Vagina (tissue), 2 donors: Measurements from ENCODE around the gene GDPD1.
"Not testable (repeated sequence)": the region's sequence is repeated elsewhere in the genome, so short reads cannot be mapped to it uniquely, and the experiment has no call there.

Experiments used
- POLR2A ChIP-seq, 2 donors: fragments of 450-650 bp; IDR thresholded peaks; one replicate each; pipeline ENCODE4 v1.6.1; 2017; ENCODE audit warnings: antibody characterized with exemption in 2 of 2, mild to moderate bottlenecking in 2 of 2, moderate library complexity in 2 of 2
- POLR2AphosphoS5 ChIP-seq, 2 donors: sonication (generic); formaldehyde crosslinking; IDR thresholded peaks; one replicate each; pipeline ENCODE4 v1.9.0; 2017; ENCODE audit warnings: antibody characterized with exemption in 2 of 2, mild to moderate bottlenecking in 2 of 2, low read depth in 1 of 2; ENCODE audit not compliant: insufficient read depth in 1 of 2
- TF ChIP-seq, protein P1 (sequence below), 3 experiments: fragments of 450-650 bp in 2 of 3; fragments of 200-600 bp in 1 of 3; sonication (generic) in 1 of 3; IDR thresholded peaks; one replicate each; pipeline ENCODE4 v1.5.1; 2017 to 2019; ENCODE audit warnings: antibody characterized with exemption in 3 of 3, mild to moderate bottlenecking in 2 of 3, moderate library complexity in 2 of 3

DNA sequence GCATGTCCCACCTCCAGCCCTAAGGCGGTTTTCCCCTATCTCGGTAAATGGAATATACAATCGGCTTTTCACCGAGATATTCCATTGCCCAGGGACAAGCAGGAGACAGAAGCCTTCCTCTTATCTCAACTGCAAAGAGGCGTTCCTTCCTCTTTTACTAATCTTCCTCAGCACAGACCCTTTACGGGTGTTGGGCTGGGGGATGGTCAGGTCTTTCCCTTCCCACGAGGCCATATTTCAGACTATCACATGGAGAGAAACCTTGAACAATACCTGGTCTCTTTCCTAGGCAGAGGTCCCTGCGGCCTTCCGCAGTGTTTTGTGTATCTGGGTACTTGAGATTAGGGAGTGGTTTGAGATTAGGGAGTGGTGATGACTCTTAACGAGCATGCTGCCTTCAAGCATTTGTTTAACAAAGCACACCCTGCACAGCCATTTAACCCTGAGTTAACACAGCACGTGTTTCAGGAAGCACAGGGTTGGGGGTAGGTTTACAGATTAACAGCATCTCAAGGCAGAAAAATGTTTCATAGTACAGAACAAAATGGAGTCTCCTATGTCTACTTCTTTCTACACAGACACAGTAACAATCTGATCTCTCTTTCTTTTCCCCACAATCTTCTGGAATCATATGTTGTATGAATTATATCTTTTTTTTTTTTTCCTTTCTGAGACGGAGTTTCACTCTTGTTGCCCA lies 70.1 kb downstream of the GDPD1 start:
- TF ChIP-seq, protein P1, sequence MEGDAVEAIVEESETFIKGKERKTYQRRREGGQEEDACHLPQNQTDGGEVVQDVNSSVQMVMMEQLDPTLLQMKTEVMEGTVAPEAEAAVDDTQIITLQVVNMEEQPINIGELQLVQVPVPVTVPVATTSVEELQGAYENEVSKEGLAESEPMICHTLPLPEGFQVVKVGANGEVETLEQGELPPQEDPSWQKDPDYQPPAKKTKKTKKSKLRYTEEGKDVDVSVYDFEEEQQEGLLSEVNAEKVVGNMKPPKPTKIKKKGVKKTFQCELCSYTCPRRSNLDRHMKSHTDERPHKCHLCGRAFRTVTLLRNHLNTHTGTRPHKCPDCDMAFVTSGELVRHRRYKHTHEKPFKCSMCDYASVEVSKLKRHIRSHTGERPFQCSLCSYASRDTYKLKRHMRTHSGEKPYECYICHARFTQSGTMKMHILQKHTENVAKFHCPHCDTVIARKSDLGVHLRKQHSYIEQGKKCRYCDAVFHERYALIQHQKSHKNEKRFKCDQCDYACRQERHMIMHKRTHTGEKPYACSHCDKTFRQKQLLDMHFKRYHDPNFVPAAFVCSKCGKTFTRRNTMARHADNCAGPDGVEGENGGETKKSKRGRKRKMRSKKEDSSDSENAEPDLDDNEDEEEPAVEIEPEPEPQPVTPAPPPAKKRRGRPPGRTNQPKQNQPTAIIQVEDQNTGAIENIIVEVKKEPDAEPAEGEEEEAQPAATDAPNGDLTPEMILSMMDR (IDR thresholded peaks at IDR 0.05): not testable (repeated sequence)
- TF ChIP-seq POLR2A (IDR thresholded peaks at IDR 0.05); POLR2AphosphoS5 (IDR thresholded peaks at IDR 0.05; ENCODE audit: insufficient read depth in 1 of 2, low read depth in 1 of 2): not testable (repeated sequence)
